ENCODE data around the gene LYPD6.

LYPD6 gene

DNA sequence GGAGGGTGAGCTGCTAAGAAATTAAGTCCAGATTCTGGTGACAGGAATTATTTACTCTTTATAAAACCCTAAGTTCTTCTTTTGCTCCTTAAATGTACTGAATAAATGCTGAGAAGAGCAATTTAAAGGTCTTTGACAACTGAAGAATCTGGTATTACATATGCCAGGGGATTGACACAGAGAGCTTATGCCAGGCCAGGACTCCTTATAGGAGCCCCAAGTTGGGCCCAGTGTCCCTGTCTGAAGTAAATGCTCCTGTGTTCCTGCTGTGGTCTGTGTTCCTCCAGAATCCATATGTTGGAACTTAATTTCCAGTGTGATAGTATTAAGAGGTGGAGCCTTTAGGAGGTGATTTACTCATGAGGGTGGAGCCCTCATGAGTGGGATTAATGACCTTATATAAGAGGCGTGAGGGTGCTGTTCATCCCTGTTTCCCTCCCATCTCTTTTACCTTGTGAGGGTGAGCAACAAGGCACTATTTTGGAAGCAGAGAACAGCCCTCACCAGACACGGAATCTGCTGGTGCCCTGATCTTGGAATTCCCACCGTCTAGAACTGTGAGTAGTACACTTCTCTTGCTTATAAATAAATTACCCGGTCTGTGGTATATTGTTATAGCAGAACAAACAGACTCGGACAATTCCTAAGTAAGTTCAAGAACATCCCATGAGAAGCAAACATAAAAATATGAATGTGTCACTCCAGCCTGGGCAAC lies 39.8 kb downstream of the LYPD6 start:
- TF ChIP-seq, protein P1, sequence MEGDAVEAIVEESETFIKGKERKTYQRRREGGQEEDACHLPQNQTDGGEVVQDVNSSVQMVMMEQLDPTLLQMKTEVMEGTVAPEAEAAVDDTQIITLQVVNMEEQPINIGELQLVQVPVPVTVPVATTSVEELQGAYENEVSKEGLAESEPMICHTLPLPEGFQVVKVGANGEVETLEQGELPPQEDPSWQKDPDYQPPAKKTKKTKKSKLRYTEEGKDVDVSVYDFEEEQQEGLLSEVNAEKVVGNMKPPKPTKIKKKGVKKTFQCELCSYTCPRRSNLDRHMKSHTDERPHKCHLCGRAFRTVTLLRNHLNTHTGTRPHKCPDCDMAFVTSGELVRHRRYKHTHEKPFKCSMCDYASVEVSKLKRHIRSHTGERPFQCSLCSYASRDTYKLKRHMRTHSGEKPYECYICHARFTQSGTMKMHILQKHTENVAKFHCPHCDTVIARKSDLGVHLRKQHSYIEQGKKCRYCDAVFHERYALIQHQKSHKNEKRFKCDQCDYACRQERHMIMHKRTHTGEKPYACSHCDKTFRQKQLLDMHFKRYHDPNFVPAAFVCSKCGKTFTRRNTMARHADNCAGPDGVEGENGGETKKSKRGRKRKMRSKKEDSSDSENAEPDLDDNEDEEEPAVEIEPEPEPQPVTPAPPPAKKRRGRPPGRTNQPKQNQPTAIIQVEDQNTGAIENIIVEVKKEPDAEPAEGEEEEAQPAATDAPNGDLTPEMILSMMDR (IDR thresholded peaks at IDR 0.05; ENCODE audit: borderline replicate concordance, control extremely low read depth, extremely low read depth, insufficient read depth, missing control alignments), result no peak
- DNase-seq (ENCODE audit: low spot score), result no peak
- in situ Hi-C loops (cut with MboI; ENCODE audit: low sequenced_read_pairs, unreplicated experiment), result no loop called here

DNA sequence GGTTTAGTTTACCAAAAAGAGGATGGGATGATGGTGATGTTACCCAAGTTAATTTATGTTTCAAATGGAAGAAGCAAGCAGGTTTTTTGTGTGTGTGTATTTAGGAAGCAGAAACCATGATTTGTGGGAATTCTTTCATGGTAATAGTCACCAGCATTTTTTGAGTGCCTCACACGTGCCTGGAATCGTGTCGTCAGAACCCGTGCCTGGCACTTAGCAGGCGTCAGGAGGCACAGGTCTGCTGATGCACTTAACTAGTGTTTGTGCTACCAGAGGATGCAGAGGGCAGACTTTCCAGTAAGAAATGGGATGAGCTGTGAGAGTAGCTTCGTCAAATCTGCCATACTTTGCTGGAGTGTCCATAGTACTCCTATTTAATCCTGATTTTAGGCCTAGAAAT lies 41.1 kb downstream of the LYPD6 start:
- in situ Hi-C loops (cut with MboI; ENCODE audit: low sequenced_read_pairs, unreplicated experiment), result no loop called here
- TF ChIP-seq, protein P1 (IDR thresholded peaks at IDR 0.05; ENCODE audit: borderline replicate concordance, control extremely low read depth, extremely low read depth, insufficient read depth, missing control alignments), result no peak
- DNase-seq (ENCODE audit: low spot score), result no peak

DNA sequence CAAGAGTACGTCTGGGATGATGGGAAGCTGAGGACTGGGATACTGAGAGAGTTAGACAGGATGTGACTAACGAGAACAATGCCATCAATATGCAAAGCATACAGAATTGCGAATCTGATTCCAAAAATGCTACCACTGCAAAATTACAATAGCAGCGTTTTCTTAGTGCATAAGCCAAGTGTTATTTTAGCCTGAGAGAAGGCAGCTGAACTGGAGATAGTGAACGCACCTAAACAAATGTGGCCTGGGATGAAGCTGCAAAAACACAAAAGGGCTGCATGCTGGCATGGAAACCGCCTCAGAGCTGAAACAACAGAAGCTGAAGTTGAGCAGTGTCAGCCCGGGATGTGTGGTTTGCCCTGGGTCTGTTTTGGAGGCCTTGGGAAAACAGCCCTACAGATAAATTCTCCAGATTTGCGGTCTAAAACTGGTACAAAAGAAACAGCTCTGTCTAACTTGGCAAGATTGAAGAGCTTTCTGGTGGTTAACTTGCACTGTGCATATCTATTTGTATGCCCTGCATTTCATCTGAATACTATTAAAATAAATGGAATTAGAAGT lies 45.5 kb downstream of the LYPD6 start:
- TF ChIP-seq, protein P1 (IDR thresholded peaks at IDR 0.05; ENCODE audit: borderline replicate concordance, control extremely low read depth, extremely low read depth, insufficient read depth, missing control alignments), result no peak
- no peak for DNase-seq (ENCODE audit: low spot score)
- in situ Hi-C loops (cut with MboI; ENCODE audit: low sequenced_read_pairs, unreplicated experiment), result no loop called here

DNA sequence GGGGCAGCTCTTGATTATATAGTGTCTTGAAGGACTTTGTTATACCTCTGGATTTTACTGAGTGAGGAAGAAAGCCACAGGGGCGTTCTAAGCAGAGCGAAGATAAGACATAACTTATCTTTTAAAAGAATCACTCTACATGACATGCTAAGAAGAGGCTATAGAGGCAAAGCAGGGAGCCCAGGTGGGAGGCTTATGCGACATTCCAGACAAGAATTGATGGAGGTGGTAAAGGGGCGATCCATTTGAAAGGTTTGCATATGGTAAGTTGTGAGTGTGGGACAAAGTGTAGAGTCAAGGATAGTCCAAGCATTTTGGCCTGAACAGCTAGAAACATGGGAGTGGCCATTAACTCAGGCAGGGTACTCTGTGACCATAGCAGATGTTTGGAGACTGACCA lies 49.8 kb downstream of the LYPD6 start:
- TF ChIP-seq, protein P1 (IDR thresholded peaks at IDR 0.05; ENCODE audit: borderline replicate concordance, control extremely low read depth, extremely low read depth, insufficient read depth, missing control alignments), result no peak

DNA sequence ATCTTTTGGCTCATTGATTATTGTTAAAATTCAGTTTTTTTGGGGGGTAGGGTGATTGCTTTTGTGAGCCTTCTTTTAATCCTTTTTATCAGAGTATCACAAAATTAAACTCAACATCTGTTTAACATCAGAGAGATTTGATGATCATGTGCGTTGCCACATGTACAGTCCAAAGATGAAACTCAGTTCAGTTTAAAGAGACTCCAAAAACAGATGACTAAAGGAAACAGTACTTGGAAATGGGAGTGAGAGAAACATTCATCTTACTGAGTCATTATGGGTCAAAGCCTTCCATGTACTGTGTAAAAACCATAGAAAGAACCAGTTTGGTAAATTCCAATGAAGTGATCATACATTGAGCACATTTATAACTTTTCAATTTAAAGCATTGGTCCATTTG lies 53.0 kb downstream of the LYPD6 start:
- TF ChIP-seq, protein P1 (IDR thresholded peaks at IDR 0.05; ENCODE audit: borderline replicate concordance, control extremely low read depth, extremely low read depth, insufficient read depth, missing control alignments), result no peak
- DNase-seq (ENCODE audit: low spot score), result no peak
- in situ Hi-C loops (cut with MboI; ENCODE audit: low sequenced_read_pairs, unreplicated experiment), result no loop called here

More for the DNA sequence above, 49.8 kb downstream of the LYPD6 start:
- no peak for DNase-seq (ENCODE audit: low spot score)
- in situ Hi-C loops (cut with MboI; ENCODE audit: low sequenced_read_pairs, unreplicated experiment), result no loop called here

DNA sequence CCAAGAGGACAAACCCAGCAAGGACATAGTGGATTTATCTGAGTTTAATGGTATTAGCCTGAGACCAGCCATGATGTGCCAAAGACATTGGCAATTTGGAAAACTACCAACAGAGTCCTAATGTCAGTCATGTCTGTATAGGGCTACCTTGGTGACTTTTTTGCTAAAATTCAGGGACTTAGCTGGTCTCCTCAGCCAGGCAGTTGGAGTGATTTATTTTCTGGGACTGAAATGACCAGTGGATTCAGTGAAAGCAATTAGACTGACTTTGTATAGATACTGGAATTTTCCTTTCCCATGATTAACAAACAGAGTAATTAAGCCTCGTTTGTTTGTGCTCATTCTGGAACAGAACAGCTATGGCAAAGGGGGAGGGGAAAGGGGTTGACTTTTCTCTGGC lies 55.0 kb downstream of the LYPD6 start:
- TF ChIP-seq, protein P1 (IDR thresholded peaks at IDR 0.05; ENCODE audit: borderline replicate concordance, control extremely low read depth, extremely low read depth, insufficient read depth, missing control alignments), result no peak
- in situ Hi-C loops (cut with MboI; ENCODE audit: low sequenced_read_pairs, unreplicated experiment), result no loop called here
- no peak for DNase-seq (ENCODE audit: low spot score)

Measured in GM13976 (cell line).